ENCODE data around the gene LUZP1.

The LUZP1 gene

DNA sequence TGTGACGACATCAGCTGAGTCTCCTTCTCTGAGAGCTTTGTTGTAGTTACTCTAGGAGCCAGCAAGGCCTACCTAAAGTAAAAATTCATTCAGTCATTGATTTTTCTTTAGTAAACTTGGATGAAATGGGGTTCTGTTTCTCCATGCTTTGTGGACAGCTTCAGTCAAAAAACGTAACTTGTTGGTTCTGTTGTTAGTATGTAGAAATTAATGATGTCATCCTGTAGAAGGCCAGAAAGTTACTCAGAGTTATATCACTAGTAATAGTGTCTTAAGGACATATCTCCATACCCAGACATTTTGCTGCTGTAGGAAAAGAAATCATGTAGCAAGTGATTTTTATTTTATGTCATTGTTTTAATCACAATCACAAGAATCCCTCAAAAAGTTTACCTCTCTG, 106.4 kb downstream of the LUZP1 start:
- DNase-seq (ENCODE audit: low read depth), result no peak
- TF ChIP-seq, protein P1, sequence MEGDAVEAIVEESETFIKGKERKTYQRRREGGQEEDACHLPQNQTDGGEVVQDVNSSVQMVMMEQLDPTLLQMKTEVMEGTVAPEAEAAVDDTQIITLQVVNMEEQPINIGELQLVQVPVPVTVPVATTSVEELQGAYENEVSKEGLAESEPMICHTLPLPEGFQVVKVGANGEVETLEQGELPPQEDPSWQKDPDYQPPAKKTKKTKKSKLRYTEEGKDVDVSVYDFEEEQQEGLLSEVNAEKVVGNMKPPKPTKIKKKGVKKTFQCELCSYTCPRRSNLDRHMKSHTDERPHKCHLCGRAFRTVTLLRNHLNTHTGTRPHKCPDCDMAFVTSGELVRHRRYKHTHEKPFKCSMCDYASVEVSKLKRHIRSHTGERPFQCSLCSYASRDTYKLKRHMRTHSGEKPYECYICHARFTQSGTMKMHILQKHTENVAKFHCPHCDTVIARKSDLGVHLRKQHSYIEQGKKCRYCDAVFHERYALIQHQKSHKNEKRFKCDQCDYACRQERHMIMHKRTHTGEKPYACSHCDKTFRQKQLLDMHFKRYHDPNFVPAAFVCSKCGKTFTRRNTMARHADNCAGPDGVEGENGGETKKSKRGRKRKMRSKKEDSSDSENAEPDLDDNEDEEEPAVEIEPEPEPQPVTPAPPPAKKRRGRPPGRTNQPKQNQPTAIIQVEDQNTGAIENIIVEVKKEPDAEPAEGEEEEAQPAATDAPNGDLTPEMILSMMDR (IDR thresholded peaks at IDR 0.05; ENCODE audit: insufficient read depth, low read depth, low read length, missing control alignments), result no peak
- H3K4me3 ChIP-seq (ENCODE audit: low read depth, low read length), result no peak overlapping the region

DNA sequence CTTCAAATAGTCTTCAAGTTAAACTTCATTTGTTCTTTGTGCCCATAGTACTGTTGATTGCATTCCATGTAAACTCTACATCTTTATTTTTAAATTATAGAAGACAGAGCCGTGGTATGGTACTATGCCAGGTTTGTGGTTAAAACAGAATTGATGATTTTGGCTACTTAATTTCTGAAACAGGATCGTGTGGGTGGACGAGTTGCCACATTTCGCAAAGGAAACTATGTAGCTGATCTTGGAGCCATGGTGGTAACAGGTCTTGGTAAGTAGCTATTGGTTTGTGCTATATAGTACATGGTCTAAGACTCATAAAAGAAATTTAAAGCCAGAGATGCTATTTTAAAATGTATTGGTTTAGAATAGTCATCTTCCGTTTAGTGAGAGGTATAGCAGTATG, 111.4 kb downstream of the LUZP1 start:
- no peak for DNase-seq (ENCODE audit: low read depth)
- no peak overlapping the region for H3K4me3 ChIP-seq (ENCODE audit: low read depth, low read length)
- TF ChIP-seq, protein P1 (IDR thresholded peaks at IDR 0.05; ENCODE audit: insufficient read depth, low read depth, low read length, missing control alignments), result no peak

DNA sequence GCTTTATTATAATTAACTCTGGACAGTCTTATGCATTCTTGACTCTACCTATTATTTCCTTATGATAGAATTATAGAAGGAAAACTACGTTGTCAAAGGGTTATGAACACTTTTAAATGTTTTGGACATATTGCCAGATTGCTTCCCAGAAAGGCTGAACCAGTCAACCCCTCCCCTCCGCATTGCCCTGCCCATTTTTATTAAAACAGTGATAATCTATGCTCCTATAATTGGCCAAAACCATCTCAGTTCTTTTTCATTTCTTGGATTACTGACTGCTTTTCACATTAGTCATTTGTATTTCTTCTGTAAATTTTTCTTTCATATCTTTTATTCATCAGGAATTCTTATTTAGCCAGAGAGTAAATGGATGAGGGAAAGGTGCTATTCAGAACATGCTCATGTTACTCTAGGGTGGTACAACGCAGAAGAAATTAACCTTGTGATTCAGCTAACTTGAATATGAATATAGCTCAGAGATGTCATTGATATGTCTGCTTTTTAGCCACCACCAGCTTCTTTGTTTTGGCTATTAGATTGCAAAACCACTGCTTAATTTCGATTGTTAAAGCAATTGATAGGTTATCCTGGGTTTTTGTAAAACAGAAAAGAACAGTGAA, 117.3 kb downstream of the LUZP1 start:
- TF ChIP-seq, protein P1 (IDR thresholded peaks at IDR 0.05; ENCODE audit: insufficient read depth, low read depth, low read length, missing control alignments), result no peak

DNA sequence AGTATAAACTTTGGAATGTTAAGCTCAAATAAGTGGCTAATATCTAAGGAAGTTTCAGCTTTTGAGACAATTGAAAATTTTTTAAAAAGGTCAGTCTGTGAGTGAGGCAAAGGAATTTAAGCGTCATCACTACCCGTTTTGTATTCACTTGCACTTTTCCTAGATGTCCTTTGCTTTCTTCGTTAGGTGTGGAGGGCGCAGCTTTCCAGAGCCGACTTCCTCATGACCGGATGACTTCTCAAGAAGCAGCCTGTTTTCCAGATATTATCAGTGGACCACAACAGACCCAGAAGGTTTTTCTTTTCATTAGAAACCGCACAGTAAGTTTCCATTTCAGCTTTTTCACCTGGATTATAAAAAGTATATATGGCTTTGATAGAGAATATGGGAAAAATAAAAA, 118.5 kb downstream of the LUZP1 start:
- TF ChIP-seq, protein P1 (IDR thresholded peaks at IDR 0.05; ENCODE audit: insufficient read depth, low read depth, low read length, missing control alignments), result no peak
- DNase-seq (ENCODE audit: low read depth), result no peak
- H3K4me3 ChIP-seq (ENCODE audit: low read depth, low read length), result no peak overlapping the region

More for the DNA sequence above, 117.3 kb downstream of the LUZP1 start:
- no peak for DNase-seq (ENCODE audit: low read depth)
- H3K4me3 ChIP-seq (ENCODE audit: low read depth, low read length), result no peak overlapping the region

DNA sequence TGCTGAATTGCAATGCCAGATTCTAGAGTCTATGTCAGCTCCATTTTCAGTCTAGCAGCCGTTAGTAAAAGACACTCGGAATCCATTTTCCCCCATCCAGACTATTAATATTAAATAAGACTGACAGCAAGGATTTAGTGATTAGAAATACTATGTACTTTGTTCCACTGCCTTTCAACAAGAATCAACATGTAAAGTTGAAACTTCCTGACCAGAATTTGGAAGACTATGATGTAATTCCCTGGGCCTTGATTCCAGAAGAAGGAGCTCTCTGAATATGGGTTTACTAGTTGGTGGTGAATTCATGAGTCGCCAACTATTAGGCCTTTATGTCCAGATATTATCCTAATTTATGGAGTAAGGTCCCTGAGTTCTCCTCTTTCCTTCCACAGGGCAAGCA, 124.6 kb downstream of the LUZP1 start:
- DNase-seq (ENCODE audit: low read depth), result no peak
- no peak overlapping the region for H3K4me3 ChIP-seq (ENCODE audit: low read depth, low read length)
- TF ChIP-seq, protein P1 (IDR thresholded peaks at IDR 0.05; ENCODE audit: insufficient read depth, low read depth, low read length, missing control alignments), result no peak

DNA sequence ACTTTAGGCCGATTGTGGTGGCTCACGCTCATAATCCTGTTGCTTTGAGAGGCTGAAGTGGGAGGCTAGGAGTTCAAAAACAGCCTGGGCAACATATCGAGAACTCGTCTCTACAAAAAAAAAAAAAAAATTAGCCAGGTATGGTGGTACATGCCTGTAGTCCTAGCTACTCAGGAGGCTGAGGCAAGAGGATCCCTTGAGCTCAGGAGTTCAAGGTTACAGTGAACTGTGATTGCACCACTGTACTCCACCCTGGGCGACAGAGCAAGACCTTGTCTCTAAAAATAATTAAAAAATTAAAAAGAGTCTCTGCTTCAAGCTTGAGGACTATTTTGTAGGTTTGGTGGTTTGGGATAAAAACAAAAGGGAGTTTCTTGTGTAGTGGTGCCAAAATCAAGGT, 128.1 kb downstream of the LUZP1 start:
- no peak for DNase-seq (ENCODE audit: low read depth)
- H3K4me3 ChIP-seq (ENCODE audit: low read depth, low read length), result no peak overlapping the region
- TF ChIP-seq, protein P1 (IDR thresholded peaks at IDR 0.05; ENCODE audit: insufficient read depth, low read depth, low read length, missing control alignments), result no peak

DNA sequence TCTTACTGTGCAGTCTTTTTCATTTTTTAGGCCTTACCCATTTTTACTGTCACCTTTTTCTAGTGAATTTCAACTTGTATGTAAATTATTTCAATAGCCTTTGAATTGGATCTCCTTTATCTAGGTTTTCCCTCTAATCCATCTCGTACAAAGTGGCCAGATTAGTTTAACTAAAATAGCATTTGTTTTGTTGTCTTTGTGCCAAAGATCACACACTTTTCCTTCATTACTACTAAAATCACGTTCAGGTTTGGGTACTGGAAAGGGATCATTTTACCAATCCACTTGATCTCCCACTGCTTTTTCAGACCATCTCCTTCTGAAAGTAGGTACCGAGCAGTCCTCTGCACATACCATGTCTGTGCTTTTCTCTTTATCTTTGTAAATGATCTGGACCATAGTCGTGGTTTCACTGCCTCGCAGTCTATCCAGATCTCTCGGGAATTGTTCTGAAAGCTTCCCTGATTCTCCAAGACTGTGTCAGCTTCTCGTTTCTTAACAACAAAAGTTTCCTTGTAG, 129.3 kb downstream of the LUZP1 start:
- H3K4me3 ChIP-seq (ENCODE audit: low read depth, low read length), result no peak overlapping the region
- DNase-seq (ENCODE audit: low read depth), result no peak
- TF ChIP-seq, protein P1 (IDR thresholded peaks at IDR 0.05; ENCODE audit: insufficient read depth, low read depth, low read length, missing control alignments), result no peak
